Stimulated activated CD8-positive, alpha-beta memory T cell treated with anti-CD3 and anti-CD28 coated beads, Interleukin-4, amount 100 ng/mL, for 1 hour (primary cell): ENCODE data around the gene USP31.
"Not testable (repeated sequence)": the region's sequence is repeated elsewhere in the genome, so short reads cannot be mapped to it uniquely, and the experiment has no call there.

Source experiments
- DNase-seq, 2 donors: peaks; one replicate each; pipeline ENCODE4 v3.0.0-alpha.2; 2020; ENCODE audit warnings: low read depth in 2 of 2, low spot score in 1 of 2

USP31 gene

GRCh38 chr16:23101012-23101550 is 48.2 kb downstream of the USP31 start:
- DNase-seq: no peak

GRCh38 chr16:23096450-23096849 is 52.8 kb downstream of the USP31 start:
- DNase-seq: not testable (repeated sequence)

- not testable (repeated sequence) for DNase-seq
These were observed 55.1 kb downstream of the USP31 start for GRCh38 chr16:23094136-23094535.

GRCh38 chr16:23092801-23093117 is 56.5 kb downstream of the USP31 start:
- no peak for DNase-seq

GRCh38 chr16:23092072-23092800 is 57.0 kb downstream of the USP31 start:
- DNase-seq: no peak

DNA sequence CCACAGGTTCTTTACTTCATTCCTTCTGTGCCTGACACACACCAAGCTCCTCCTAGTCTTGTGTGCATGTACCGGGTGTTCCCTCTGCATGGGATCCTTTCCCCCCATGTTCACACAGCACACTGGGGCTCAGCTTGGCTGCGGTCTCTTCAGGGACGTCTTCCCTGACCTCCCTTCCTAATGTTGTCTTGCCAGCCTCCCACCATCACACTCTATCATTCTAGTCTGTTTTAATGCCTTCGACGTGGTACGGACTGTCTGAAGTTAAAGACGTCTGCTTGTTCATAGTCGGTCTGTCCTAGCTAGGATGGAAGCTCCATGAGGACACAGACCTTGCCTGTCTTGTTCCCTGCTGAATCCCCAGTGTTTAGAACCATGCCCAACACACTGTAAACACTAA is 60.1 kb downstream of the USP31 start:
- DNase-seq: no peak

DNA sequence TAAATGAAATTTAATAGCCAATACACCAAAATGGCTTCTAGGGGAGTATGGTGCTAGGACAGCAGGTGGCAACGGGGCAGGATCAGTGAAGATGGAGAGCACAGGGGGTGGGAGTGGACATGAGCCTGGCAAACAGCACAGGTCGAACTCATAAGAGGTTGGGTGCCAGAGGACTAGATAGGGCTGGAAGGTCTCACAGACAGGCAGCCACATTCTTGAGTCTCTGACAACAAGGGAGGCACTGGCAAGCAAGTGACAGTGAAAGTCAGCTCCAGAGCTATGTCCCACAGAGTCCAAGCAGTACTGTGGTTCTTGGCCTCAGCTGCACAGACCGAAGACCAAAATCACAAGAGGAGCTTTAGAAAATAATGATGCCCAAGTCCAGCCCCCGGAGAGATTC is 61.2 kb downstream of the USP31 start:
- DNase-seq: no peak

DNA sequence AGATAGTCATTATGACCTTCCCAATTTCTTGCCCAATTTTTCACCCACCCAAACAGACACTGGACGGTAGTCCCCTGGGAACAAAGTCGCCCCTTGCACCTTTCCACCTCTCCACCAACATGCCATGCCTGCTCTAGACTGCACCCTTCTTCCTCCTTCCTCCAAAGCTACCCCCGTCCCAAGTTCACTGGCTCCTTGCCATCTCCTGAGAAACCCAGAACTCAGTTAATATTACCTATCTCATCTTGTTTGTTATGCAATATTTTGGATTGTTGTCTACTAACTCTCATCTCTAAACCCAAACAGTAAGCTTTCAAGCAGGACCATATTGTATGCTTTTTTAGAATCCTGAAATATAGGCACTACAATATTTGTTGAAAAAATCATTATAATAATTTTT is 63.3 kb downstream of the USP31 start:
- no peak for DNase-seq

DNA sequence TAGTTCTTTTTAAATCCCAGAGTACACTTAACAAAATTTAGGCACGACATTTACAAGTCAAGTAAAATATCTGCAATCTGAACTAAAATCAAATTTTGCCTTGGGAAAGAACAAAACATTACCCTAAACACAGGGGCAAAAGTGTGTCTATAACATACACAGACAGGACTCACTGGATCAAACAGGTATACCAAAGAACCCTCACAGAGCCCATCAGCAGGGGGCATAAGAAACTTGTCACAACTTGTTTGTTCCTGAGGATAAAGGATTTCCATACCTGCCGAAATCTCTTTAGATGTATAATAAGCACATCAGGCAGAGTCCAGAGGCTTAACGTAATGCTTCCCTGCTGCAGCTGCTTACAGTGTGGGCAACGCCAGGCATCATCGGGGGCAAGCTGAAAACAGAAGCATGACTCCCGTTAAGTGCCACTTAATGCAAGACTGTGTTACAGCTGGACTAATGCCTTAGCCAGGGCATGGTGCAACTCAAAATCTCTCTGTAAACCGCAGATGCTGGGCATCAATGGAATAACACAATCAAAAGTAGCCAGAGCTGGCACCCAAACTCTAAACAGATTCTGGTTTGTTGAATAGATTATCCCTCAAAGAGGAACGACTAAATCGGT is 67.0 kb downstream of the USP31 start:
- no peak for DNase-seq

GRCh38 chr16:23081675-23082119 is 67.6 kb downstream of the USP31 start:
- no peak for DNase-seq

DNA sequence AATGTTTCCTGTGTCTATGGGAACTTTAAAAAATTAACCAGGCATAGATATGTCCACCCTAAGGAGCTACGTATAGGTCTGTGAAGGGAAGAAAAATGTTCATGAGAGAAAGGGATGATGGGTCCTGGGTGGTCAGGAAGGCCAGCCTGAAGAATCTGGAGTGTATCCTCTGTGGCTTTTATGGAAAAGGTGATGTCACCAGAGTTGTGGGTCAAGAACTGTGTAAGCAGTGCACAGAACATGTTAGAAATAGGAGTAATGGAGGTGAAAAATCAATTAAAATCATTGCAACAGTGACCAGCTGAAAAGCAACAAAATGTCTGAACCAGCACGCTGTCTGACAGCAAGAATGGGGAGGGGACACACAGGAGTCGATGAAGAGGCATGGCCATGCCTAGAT is 68.5 kb downstream of the USP31 start:
- no peak for DNase-seq

DNA sequence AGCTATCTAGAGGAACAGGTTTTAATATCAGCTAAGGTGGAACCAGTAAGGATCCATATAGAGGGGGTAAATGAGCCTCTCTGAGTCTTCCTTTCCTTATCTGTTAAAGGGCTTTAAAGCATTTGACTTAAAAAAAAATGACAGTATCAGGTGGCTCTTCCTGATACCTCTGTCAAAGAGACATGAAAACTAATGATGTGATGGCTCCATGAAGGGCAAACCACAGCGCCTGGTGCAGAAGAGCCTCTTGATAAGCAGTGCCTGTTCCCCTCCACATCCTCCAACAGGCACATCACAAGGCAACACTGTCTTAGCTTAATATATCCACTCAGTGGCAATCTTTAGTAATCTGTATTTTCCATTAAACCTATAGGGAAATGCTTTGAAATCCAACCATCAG is 68.9 kb downstream of the USP31 start:
- no peak for DNase-seq

- DNase-seq: no peak
These were observed 69.5 kb downstream of the USP31 start for GRCh38 chr16:23079675-23080301.

DNA sequence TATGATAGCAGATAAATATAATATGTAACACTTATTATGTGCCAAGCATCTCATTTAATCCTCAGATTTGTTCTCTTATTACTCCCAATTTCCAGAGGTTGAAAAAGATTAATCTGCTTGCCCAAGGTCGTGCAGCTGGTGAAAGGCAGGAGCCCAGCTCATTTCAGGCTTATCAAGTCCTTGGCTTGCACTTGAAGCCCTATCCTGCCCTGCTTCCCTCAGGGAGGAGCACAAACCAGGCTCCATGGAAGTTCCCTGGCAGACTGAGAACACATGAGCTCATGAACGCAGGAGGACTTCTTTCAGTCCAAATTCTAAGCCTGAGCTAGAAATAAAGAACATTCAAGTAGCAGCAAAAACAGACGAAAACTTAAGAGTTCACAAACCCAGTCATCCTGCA is 74.8 kb downstream of the USP31 start:
- no peak for DNase-seq

DNA sequence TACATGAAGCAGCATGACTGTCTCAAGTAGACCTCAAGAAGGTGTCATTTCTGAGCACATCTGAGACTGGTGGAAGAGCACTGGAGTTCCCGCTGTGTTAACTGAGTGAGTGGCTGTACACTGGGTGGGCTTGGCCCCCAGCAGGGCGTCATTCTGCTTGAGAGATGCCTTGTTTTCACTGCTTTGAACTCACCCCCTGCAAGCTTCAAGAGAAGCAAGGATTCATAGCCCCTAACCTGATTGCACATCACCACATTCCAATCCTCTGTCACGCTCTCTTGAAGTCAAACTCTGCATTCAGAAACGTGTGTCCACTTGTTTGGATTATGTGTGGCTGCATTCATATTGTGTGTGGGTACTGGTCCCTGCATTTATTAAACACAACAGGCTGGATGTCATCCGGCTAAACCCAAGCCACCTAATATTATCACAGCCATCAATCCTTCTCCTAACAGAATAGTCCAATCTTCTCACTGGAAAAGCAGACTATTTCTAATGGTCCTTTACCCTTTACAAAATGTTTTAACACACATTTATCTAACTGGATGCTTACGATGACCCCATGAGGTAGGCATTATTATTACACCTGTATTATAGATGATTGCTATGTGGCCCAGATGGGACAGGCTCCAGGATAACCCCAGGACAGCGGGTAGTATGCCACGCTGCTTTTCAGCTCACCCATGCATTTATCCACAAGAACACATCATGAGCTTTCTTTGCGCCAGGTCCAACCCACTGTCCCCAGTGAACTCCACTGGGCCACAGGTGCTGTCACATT is 76.3 kb downstream of the USP31 start:
- no peak for DNase-seq

DNA sequence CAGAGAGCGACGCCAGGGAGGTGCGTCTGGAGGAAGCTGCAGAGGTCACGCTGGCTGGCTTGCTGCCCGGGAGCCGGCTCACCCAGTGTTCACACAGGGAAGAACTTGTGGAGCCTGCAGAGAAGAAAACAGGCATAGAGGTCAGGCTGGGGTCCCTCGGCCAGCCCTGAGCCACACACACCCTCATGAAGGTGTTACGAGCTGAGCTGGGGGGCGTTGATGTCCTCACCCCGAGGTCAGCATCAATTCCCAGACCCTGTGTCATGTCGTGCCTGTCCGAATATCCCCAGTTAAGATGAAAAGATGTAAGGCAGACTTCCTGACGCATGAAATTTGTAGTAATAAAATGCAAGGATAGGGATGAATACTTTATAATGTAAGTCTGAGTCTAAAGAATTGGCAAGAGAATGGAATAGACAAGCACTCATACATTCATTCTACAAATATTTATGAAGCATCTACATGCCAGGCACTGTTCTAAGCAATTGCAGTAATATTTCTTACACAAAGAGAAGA is 77.1 kb downstream of the USP31 start:
- no peak for DNase-seq

DNA sequence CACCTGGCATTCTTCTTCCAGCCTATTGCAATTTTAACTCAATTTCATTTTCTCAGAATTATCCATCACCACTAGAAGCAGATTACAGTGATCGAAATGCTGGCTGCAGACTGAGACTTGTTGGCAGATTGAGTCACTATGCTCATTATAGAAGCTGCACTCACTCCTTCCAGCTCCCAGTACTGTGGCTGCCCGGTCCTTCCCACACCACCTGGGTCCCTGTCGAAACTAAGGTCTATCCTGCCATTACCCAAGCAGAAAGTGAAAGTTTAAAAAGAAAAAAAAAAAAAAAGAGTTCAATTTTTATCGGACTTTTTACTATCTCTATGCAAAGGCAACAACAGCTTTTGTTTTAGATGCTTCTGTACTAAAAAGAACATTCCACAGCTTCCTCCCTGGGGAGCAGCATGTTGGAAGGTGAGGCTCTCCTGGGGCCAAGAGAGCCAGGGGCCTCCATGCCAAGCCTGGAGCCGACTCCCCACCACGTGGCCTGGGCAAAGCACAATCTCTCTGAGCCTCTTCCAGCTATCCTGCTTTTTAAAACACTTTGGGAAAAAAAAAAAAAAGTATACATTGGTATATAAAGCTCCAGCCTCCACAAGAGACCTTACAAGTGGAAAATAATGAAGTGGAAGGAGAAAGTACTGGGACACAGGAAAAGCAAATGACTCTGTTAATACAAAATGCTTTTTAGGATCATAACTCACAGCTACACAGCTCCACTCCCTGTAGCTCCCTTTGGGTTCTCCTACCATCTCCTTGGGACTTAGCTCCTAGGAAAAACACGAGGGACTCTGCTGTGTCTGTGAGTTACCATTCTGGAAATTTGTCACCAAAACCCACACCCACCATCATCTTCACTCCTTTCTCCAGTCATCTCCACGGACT is 77.8 kb downstream of the USP31 start:
- DNase-seq: no peak

- DNase-seq: no peak
These were observed 79.4 kb downstream of the USP31 start for GRCh38 chr16:23069844-23070243.

DNA sequence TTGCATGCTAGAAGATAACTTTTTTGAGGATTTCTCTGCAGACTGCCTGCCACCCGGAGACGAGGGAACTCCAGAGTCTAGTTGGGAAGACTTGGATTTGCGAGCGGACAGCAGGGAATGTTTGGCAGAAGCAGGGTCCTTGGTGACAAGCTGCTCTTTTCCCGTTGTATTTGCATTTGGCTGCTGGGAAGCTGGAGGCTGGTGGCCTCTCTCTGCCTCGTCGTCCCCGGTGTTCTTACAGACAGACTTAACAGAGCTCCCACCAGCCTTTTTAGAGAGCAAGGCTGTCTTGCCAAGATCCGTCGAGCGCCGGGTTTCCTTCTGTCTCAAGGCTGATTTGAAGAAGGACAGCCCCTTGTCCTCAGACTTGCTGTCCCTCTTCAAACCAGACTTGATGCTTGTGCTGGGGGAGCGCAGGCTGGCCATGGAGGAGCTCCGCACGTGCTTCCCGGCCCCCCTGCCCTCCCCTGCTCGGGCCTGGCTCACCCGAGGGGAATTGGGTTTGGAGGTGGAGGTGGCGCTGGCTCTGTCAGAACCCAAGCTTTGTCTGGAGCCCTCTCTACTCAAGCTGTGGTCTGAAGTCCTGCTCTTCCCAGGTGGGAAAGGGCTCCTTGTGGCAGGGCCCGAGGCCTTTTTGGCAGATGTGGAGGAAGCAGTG is 81.0 kb downstream of the USP31 start:
- no peak for DNase-seq

DNA sequence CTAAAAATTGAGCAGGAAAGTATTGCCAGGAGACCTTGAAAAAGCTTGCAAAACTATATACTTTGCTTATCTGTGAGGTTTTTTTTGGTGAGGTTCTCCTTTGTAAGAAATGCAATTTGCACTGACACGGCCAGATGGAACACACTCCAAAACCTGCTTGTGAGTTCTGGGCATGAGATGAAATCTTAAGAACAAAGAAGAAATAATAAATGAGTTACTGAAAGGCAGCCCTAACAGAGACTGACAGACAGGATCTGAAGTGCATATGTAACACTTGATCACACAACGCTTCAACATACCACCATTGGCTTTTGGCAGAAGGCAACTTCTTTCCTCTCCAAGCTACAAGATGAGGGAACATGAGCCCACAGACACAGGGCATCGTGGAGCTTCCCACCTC is 82.6 kb downstream of the USP31 start:
- DNase-seq: no peak
